ENCODE data around the gene CCAR1. TPM values are rescaled to one million over a fixed set of nuclear protein-coding genes. Genes with fewer than 3 reads are reported as not detected.

Gene CCAR1
- total RNA-seq, 1 donor from 2014 or later = 98.8 TPM

GRCh38 chr10:68790476-68790875 is 69.4 kb downstream of the CCAR1 start:
- no peaks in the 10 kb centered on the region for H3K27me3 Mint-ChIP-seq
- no peak overlapping the region for H3K4me3 Mint-ChIP-seq
- ATAC-seq (ENCODE audit: low read depth) (no peak), DNase-seq (no peak)
- CTCF ChIA-PET = no interaction called here
- H3K36me3 Mint-ChIP-seq (ENCODE audit: low read depth) = peaks cover 74% of the 10 kb centered on the region
- intact Hi-C loops (cut with micrococcal nuclease) = loop anchor here (10.0 kb wide), 1 partner anchor 304 kb away; no protein-coding TSS in a partner anchor
- no peaks in the 10 kb centered on the region for H3K4me1 Mint-ChIP-seq
- no peak overlapping the region for H3K27ac Mint-ChIP-seq
- POLR2A ChIA-PET = no interaction called here
- TF ChIP-seq, protein P1, sequence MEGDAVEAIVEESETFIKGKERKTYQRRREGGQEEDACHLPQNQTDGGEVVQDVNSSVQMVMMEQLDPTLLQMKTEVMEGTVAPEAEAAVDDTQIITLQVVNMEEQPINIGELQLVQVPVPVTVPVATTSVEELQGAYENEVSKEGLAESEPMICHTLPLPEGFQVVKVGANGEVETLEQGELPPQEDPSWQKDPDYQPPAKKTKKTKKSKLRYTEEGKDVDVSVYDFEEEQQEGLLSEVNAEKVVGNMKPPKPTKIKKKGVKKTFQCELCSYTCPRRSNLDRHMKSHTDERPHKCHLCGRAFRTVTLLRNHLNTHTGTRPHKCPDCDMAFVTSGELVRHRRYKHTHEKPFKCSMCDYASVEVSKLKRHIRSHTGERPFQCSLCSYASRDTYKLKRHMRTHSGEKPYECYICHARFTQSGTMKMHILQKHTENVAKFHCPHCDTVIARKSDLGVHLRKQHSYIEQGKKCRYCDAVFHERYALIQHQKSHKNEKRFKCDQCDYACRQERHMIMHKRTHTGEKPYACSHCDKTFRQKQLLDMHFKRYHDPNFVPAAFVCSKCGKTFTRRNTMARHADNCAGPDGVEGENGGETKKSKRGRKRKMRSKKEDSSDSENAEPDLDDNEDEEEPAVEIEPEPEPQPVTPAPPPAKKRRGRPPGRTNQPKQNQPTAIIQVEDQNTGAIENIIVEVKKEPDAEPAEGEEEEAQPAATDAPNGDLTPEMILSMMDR (IDR thresholded peaks at IDR 0.05) = no peak
- no peaks in the 10 kb centered on the region for H3K9me3 Mint-ChIP-seq

DNA sequence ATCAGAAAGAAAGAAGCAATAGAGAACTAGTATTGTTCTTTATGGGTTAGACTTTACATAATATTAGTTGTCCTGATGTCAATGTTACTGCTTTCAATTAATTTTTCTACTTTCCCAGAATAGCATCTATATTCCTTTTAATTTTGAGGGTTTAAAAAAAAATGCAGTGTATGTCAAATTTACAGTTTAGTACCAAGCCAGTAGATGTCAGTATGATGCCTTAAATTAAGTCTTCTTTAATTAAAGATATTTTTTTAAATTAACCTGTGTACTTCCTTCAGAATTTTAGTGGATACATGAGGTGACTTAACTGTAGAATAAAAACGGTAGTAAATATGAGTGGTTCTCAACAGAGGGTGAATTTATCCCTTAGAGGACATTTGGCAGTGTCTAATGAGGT is 71.1 kb downstream of the CCAR1 start:
- ATAC-seq (ENCODE audit: low read depth) (no peak), DNase-seq (no peak)
- Mint-ChIP-seq H3K27ac (no peak overlapping the region), H3K9me3 (no peaks in the 10 kb centered on the region), H3K36me3 (ENCODE audit: low read depth) (peaks cover 64% of the 10 kb centered on the region), H3K4me1 (no peaks in the 10 kb centered on the region), H3K4me3 (no peak overlapping the region), H3K27me3 (no peaks in the 10 kb centered on the region)
- TF ChIP-seq, protein P1 (IDR thresholded peaks at IDR 0.05) = no peak
- intact Hi-C loops (cut with micrococcal nuclease) = loop anchor here (10.0 kb wide), 1 partner anchor 303 kb away; no protein-coding TSS in a partner anchor
- ChIA-PET CTCF (no interaction called here), POLR2A (no interaction called here)

GRCh38 chr10:68795886-68796532 is 75.0 kb downstream of the CCAR1 start:
- Mint-ChIP-seq H3K4me1 (peaks cover 4% of the 10 kb centered on the region), H3K4me3 (no peak overlapping the region), H3K36me3 (ENCODE audit: low read depth) (peaks cover 42% of the 10 kb centered on the region), H3K27me3 (no peaks in the 10 kb centered on the region), H3K9me3 (no peaks in the 10 kb centered on the region), H3K27ac (no peak overlapping the region)
- TF ChIP-seq, protein P1 (IDR thresholded peaks at IDR 0.05) = no peak
- intact Hi-C loops (cut with micrococcal nuclease) = loop anchor here (10.0 kb wide), 1 partner anchor 299 kb away; no protein-coding TSS in a partner anchor
- ATAC-seq (ENCODE audit: low read depth) = no peak
- no peak for DNase-seq
- CTCF ChIA-PET = no interaction called here
- POLR2A ChIA-PET = no interaction called here

DNA sequence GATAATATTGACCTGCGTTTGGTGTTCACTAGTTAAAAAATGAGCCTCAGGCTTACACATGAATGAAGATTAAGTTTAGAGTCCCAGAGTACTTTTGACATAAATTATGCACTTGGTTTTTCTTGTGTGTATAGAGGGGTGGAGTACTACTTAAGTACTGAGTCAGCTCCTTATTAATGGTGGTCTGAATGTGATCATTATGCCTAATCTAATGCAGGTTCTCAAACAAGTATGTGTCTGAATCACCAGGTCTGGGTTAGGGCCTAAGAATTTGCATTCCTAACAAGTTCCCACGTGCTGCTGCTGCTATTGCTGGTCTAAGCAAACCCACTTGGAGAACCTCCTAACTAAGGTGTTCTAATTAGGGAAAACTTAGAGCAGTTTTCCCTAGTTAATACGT is 75.6 kb downstream of the CCAR1 start:
- intact Hi-C loops (cut with micrococcal nuclease) = loop anchor here (10.0 kb wide), 1 partner anchor 298 kb away; no protein-coding TSS in a partner anchor
- ATAC-seq (ENCODE audit: low read depth) = no peak
- POLR2A ChIA-PET = no interaction called here
- TF ChIP-seq, protein P1 (IDR thresholded peaks at IDR 0.05) = no peak
- Mint-ChIP-seq H3K27me3 (no peaks in the 10 kb centered on the region), H3K4me1 (peaks cover 4% of the 10 kb centered on the region), H3K4me3 (no peak overlapping the region), H3K9me3 (no peaks in the 10 kb centered on the region), H3K27ac (no peak overlapping the region), H3K36me3 (ENCODE audit: low read depth) (peaks cover 39% of the 10 kb centered on the region)
- CTCF ChIA-PET = no interaction called here
- DNase-seq = no peak

GRCh38 chr10:68800211-68800610 is 79.2 kb downstream of the CCAR1 start:
- ATAC-seq (ENCODE audit: low read depth) = no peak
- POLR2A ChIA-PET = no interaction called here
- H3K36me3 Mint-ChIP-seq (ENCODE audit: low read depth) = peaks cover 14% of the 10 kb centered on the region

More at GRCh38 chr10:68800211-68800610, 79.2 kb downstream of the CCAR1 start:
- DNase-seq = no peak
- peaks cover 4% of the 10 kb centered on the region for H3K4me1 Mint-ChIP-seq
- TF ChIP-seq, protein P1 (IDR thresholded peaks at IDR 0.05) = no peak
- H3K27ac Mint-ChIP-seq = no peak overlapping the region
- H3K4me3 Mint-ChIP-seq = no peak overlapping the region
- CTCF ChIA-PET = interaction anchor here (0.6 kb wide), 1 partner anchor 293 kb away, joined by 3 read pairs; no protein-coding TSS in a partner anchor
- H3K27me3 Mint-ChIP-seq = no peaks in the 10 kb centered on the region
- H3K9me3 Mint-ChIP-seq = no peaks in the 10 kb centered on the region
- intact Hi-C loops (cut with micrococcal nuclease) = no loop called here
